GM19328 (cell line): ENCODE results near the gene EHD4.

ENCODE experiments used
- ATAC-seq: cut with Tn5 transposase; IDR thresholded peaks from one replicate; pipeline ENCODE4 v1.9.1; 2021; ENCODE audit warnings: mild to moderate bottlenecking, moderate library complexity; ENCODE audit not compliant: unreplicated experiment

The EHD4 gene

DNA sequence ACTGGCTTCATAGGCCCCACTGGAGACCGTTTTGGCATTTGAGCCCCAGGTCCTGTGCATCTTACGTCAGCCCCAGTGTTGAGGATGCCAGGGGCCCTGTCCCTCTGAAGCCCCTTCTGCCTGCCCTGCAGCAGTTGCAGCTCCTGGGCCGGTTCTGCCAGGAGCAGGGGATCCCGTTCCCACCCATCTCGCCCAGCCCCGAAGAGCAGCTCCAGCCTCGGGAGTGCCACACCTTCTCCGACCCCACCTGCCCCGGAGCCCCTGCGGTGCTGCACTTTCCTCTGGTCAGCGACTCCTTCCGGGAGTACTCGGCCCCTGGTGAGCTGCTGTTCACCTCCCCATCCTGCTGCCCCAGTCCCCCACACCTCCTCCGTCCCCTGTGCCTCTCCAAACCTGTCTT is 125.2 kb downstream of the EHD4 start:
- ATAC-seq: no peak
